Stimulated activated CD4-positive, alpha-beta T cell treated with anti-CD3 and anti-CD28 coated beads, TNF-alpha, amount 100 ng/mL, for 1 hour (primary cell): ENCODE measurements around the gene STMND1.

Source experiments
- DNase-seq, 3 donors: peaks; one replicate each; pipeline ENCODE4 v3.0.0-alpha.2; 2020; ENCODE audit warnings: low read depth in 3 of 3, low spot score in 1 of 3

STMND1 gene

GRCh38 chr6:17097982-17098381 is 3.9 kb upstream of the STMND1 start:
- DNase-seq = no peak

GRCh38 chr6:17098538-17098937 is 3.3 kb upstream of the STMND1 start:
- DNase-seq = no peak

- no peak for DNase-seq
Observed at GRCh38 chr6:17099401-17100059, 2.3 kb upstream of the STMND1 start.

DNA sequence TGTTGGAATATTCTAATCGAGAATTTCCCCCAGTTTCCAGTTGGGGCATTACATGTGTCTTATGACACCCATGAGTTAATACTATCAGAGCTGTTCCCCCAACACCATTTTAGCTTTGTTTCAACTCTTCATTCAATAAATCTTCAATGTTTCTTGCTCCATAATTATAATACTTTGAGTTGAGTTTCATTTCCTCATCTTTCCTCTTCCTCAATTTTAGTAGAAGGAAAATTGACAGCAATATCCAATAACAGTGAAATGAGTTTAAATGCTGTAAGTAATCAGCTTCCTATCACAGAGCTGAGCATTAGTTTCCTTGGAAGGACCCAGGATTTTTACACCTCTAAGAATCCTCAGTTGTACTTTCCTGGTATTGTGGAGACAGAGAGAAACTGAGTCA is 1.0 kb upstream of the STMND1 start:
- DNase-seq = no peak

- DNase-seq = no peak
Observed at GRCh38 chr6:17102258-17102870, 514 bp downstream of the STMND1 start.

DNA sequence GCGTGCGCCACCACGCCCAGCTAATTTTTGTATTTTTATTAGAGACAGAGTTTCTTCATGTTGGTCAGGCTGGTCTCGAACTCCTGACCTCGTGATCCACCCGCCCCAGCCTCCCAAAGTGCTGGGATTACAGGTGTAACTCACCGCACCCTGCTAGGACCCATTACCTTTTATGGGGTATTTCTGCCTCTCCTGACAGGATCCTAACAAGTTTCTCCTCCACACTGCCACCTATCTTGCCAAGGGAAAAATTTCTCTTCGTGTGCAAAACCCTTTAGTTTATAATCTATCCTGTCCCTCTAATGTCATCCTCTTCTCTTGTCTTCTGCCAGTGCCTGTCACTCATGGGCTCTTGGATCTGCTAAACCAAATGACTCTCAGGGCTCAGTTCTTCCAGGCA is 1.9 kb downstream of the STMND1 start:
- DNase-seq = no peak

DNA sequence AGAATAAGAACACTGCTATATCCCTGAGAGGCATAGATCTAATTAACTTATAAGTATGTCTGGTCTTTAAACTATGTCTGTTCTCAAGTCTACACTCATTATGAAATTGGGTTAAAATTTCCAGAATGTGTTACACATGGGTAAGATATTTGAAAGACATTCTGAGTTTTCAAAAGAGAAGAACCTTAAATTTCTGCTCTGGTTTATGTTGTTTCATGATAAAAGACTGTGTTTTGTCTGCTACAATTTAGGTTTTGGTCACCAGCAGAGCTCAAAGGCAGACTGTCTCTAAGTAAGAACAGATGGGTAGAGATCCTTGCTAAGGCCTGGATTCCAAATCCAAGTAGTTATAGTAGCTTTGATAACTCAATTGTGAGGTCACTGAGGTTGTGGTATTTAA is 6.0 kb downstream of the STMND1 start:
- DNase-seq = no peak

GRCh38 chr6:17115251-17116116 is 13.6 kb downstream of the STMND1 start:
- DNase-seq = no peak

GRCh38 chr6:17116117-17116440 is 14.2 kb downstream of the STMND1 start:
- DNase-seq = no peak

- DNase-seq = no peak
Observed at GRCh38 chr6:17120019-17120418, 18.2 kb downstream of the STMND1 start.

DNA sequence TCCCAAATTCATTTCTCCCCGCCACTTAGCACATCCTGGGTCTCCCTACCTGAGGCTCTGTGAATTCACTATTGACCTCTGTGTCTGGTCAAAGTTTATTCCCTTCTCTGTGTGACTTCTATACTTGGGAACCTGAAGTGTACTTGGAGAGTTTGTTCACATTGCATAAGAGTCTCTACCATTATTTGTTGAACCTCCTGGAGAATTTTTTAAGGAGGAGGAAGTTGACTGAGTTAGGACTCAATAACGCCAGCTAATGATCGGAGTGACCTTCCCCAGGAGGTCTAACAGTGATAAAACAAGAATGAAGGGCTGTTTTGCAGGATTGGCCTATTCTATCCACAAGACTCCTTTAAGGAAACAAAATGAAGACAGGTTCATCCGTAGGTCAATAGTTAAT is 23.6 kb downstream of the STMND1 start:
- DNase-seq = no peak

DNA sequence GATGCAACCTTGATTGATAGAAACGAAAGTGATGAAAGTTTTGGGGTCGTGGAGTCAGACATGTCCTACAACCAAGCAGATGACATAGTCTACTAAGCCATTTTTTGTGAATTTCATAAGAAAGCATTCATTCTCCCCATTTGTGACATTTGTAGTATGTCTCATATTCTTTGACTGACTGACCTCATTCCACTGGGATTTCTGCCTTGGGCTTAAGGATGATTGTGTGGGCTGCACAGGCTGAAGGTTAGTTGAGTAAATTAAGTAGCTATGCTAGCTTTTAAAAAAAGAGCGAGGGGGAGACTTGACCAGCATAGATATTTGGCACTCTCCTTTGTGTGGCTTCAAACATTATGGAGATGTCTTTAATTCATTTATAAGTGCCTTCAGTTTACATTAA is 28.9 kb downstream of the STMND1 start:
- no peak for DNase-seq

DNA sequence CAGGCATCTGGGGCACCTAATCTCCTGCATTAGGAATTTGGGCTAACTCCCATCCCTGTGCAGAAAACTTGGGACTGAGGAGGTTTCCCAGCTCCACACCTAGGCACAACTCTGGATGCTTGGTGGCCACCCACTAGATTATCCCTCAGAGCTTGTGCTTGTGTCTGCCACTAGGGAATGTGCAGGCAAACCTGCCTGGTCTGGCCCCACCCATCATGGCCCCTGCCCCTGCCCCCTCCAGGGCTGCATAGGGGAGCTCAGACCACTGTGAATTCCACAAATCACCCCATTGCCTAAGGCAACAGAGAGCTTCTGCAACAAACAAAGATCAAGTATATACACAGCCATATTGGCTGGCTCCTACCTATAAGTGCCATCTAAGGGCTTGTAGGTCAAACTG is 31.1 kb downstream of the STMND1 start:
- no peak for DNase-seq

DNA sequence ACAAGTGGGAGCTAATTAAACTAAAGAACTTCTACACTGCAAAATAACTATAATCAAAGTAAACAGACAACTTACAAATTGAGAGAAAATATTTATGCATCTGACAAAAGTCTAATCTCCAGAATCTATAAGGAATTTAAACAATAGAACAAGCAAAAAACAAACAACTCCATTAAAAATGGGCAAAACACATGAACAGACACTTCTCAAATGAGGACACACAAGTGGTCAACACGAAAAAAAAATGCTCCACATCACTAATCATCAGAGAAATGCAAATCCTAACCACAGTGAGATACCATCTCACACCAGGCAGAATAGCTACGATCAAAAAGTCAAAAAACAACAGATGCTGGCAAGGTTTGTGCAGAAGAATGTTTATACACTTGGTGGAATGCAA is 36.2 kb downstream of the STMND1 start:
- no peak for DNase-seq

DNA sequence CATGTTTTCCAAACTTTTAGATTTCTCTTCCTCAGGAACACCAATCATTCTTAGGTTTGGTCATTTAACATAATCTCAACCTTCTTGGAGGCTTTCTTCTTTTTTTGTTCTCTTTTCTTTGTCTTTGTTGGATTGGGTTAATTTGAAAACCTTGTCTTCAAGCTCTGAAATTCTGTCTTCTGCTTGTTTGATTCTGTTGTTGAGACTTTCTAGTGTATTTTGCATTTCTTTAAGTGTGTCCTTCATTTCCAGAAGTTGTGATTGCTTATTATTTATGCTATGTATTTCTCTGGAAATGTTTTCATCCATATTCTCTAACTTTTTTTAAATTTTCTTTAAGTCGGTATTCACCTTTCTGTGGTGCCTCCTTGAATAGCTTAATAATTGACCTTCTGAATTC is 42.2 kb downstream of the STMND1 start:
- DNase-seq = no peak

GRCh38 chr6:17149571-17149970 is 47.7 kb downstream of the STMND1 start:
- DNase-seq = no peak

DNA sequence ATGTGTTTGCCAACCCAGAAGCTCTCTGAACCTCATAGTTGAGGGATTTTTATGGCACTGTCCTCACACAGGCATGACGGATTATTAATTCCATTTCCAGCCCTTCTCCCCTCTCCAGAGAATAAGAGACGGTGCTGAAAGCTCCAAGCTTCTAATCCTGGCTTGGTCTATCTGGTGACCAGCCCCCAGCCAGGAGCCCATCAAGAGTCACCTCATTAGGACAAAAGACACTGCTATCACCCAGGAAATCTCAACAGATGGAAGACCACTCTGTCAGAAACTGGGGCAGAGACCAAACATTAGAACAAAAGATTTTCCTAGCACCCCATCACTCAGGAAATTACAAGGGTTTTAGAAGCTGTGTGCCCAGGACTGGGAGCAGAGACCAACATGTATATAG is 48.2 kb downstream of the STMND1 start:
- no peak for DNase-seq

DNA sequence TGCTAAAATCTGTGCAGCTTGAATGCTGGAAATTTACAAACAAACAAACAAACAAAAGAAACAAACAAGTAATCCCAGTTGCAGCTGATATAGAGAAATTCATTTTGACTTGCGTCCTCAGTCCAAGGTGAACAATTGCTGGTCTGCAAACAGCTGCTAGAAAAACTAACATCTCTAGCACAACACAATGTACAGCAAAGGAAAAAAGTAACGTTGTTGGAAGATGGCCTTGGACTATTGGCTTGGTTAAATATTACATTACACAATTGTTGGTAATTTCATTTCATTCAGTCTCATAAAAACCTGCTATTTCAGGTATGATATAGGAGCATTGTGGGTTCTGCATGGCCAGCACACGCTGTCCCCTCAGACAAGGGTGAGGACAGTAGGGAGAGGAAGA is 50.0 kb downstream of the STMND1 start:
- DNase-seq = no peak

DNA sequence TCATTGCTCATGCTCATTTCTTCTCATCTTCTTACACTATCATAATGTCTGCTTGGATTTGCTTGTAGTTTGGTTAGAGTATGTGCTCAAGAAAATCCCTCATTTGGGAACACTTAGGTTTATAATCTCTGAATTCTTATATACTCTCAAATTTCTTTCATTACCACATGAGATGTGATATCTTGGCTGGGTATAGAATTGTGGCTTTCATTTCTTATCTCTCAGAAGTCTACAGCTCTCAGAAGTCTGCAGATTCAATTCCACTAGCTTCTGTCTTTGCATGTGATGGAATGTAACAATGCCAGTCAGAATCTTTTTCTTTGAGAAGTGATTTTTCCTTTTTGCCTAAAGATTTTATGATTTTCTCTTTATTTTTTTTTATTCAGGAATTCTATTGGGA is 50.9 kb downstream of the STMND1 start:
- DNase-seq = no peak

- peak; percentile 8 to 29 (median 20) for DNase-seq
Observed at GRCh38 chr6:17156112-17156921, 54.5 kb downstream of the STMND1 start.

DNA sequence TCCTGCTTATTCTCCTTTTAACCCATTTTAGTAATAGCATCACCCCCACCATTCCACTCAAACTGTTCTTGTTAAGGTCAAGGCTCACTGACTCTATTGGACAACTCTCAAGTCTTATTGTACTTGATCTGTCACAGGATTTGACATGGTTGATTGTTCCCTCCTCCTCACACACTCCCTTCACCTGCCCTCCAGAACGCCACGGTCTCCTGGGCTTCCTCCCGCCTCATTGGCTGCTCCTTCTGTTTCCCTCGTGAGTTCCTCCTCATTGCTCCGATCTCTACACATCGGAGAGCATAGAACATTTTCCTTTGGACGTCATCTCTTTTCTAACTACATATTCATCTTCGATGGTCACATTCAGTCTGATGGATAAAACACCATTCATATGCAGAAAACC is 55.1 kb downstream of the STMND1 start:
- no peak for DNase-seq

- no peak for DNase-seq
Observed at GRCh38 chr6:17157617-17158016, 55.8 kb downstream of the STMND1 start.
